Chondrocyte (in vitro differentiated cells): ENCODE data around the gene ERC1. TPM values are rescaled to one million over a fixed set of nuclear protein-coding genes. Genes with fewer than 3 reads are reported as not detected.

Experiments
- DNase-seq: peaks from one replicate; pipeline ENCODE4 v3.0.0; 2021; ENCODE audit warnings: mixed read lengths, low spot score
- H3K27ac Mint-ChIP-seq: one replicate; pipeline ENCODE4 v1.8.0; 2021; ENCODE audit warnings: mild to moderate bottlenecking, moderate library complexity, mixed read lengths; ENCODE audit not compliant: unreplicated experiment
- H3K27me3 Mint-ChIP-seq: 2 replicates; pipeline ENCODE4 v1.8.0; 2021; ENCODE audit warnings: low read depth, mixed read lengths
- H3K36me3 Mint-ChIP-seq: 2 replicates; pipeline ENCODE4 v1.8.0; 2021; ENCODE audit warnings: low read depth, mixed read lengths
- H3K4me1 Mint-ChIP-seq: 2 replicates; pipeline ENCODE4 v1.8.0; 2021; ENCODE audit warnings: low read depth, mild to moderate bottlenecking, mixed read lengths
- H3K4me3 Mint-ChIP-seq: one replicate; pipeline ENCODE4 v1.8.0; 2021; ENCODE audit warnings: mild to moderate bottlenecking, moderate library complexity, mixed read lengths; ENCODE audit not compliant: unreplicated experiment
- H3K9me3 Mint-ChIP-seq: 2 replicates; pipeline ENCODE4 v1.8.0; 2021; ENCODE audit warnings: low read depth, mixed read lengths
- total RNA-seq: library from RNA; stranded (reverse); gene quantifications from 3 replicates; pipeline ENCODE4 v1.2.1, GENCODE V29; 2021
- TF ChIP-seq, protein P1 (sequence below): fragments of 200-600 bp; sonication (generic); IDR thresholded peaks from 2 replicates; pipeline ENCODE4 v1.5.0; 2021; ENCODE audit warnings: antibody characterized with exemption, mild to moderate bottlenecking, moderate library complexity

The ERC1 gene
- total RNA-seq, 1 donor from 2014 or later, result 79.3 TPM

DNA sequence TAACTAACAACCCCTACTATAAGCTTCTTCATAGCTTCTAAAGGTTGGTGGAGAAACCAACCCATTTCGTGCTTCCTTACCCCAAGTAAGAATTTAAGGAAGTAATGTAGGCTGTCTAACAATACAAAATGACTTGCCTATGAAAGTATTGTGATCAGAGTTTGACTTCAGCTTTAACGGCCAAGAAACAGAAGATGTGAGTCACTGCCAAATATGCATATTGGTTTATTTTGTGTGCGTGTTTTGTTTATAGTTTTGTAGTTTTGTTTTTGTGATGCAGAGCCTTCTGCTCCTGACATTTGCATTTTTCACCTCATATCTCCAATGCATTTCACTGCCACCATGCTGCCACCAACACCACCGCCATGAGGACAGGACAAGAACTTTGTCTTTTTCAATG, 457.3 kb downstream of the ERC1 start:
- Mint-ChIP-seq H3K4me1 (peaks cover 29% of the 10 kb centered on the region), H3K9me3 (peaks cover 3% of the 10 kb centered on the region), H3K36me3 (peaks cover 3% of the 10 kb centered on the region), H3K4me3 (no peak overlapping the region), H3K27me3 (no peaks in the 10 kb centered on the region), H3K27ac (no peak overlapping the region)
- TF ChIP-seq, protein P1, sequence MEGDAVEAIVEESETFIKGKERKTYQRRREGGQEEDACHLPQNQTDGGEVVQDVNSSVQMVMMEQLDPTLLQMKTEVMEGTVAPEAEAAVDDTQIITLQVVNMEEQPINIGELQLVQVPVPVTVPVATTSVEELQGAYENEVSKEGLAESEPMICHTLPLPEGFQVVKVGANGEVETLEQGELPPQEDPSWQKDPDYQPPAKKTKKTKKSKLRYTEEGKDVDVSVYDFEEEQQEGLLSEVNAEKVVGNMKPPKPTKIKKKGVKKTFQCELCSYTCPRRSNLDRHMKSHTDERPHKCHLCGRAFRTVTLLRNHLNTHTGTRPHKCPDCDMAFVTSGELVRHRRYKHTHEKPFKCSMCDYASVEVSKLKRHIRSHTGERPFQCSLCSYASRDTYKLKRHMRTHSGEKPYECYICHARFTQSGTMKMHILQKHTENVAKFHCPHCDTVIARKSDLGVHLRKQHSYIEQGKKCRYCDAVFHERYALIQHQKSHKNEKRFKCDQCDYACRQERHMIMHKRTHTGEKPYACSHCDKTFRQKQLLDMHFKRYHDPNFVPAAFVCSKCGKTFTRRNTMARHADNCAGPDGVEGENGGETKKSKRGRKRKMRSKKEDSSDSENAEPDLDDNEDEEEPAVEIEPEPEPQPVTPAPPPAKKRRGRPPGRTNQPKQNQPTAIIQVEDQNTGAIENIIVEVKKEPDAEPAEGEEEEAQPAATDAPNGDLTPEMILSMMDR, result no peak
- DNase-seq, result no peak

DNA sequence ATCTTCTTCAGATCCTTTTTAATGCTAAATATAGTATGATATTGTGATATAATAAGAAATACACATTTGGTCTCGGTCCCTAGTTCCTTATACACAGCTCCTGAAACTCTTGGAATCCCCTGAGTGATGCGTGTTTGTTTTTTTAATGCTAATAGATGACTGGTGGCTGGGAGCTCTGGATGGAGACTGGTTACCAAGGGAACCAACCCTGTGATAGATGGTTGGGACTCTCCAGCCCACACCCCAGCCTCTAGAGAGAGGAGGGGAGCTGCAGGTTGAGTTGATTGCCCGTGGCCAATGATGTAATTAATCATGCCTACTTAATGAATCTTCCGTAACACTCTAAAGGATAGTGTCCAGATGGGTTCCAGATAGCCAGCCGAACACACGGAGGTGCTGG, 462.8 kb downstream of the ERC1 start:
- Mint-ChIP-seq H3K27me3 (no peaks in the 10 kb centered on the region), H3K4me3 (no peak overlapping the region), H3K36me3 (peaks cover 5% of the 10 kb centered on the region), H3K9me3 (peaks cover 3% of the 10 kb centered on the region), H3K27ac (peak overlapping the region; percentile 36), H3K4me1 (peaks cover 12% of the 10 kb centered on the region)
- no peak for DNase-seq
- TF ChIP-seq, protein P1, result no peak

DNA sequence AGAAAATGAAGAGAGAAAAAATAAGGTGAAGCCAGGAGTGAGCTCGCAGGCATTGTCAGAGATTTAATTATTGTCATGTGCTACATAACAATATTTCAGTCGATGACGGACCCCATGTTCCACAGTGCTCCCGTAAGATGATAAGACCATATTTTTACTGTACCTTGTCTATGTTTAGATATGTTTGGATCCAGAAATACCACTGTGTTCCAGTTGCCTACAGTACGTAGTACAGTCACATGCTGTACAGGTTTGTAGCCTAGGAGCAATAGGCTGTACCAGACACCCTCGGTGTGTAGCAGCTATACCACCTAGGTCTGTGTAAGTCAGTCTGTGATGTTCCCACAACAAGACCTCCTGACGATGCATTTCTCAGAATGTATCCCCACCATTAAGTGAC, 465.9 kb downstream of the ERC1 start:
- H3K27ac Mint-ChIP-seq, result no peak overlapping the region
- H3K4me1 Mint-ChIP-seq, result peaks cover 20% of the 10 kb centered on the region
- H3K36me3 Mint-ChIP-seq, result peaks cover 8% of the 10 kb centered on the region
- no peak overlapping the region for H3K4me3 Mint-ChIP-seq
- TF ChIP-seq, protein P1, result no peak
- no peaks in the 10 kb centered on the region for H3K27me3 Mint-ChIP-seq
- H3K9me3 Mint-ChIP-seq, result peaks cover 9% of the 10 kb centered on the region
- no peak for DNase-seq

DNA sequence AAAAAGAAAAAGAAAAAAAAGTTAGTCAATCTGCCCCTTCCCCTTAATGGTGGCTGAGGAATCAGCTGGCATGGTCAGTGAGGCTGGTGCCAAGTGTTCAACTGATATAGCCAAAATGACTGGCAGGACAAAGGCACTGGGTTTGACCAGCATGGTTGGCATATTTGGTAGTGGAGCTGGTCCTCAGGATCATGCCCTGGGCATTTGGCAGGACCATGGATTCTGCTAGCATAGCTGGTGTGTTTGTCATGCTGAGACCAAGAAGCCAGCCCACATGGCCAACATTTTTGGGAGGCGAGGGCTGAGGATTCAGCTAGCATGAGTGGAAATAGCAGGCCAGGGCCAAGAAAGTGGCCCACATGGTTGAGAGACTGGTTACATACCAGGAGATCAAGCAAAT, 466.9 kb downstream of the ERC1 start:
- Mint-ChIP-seq H3K4me1 (peaks cover 29% of the 10 kb centered on the region), H3K27me3 (no peaks in the 10 kb centered on the region), H3K4me3 (no peak overlapping the region), H3K9me3 (peaks cover 6% of the 10 kb centered on the region), H3K36me3 (peaks cover 4% of the 10 kb centered on the region), H3K27ac (no peak overlapping the region)
- no peak for DNase-seq
- TF ChIP-seq, protein P1, result no peak

DNA sequence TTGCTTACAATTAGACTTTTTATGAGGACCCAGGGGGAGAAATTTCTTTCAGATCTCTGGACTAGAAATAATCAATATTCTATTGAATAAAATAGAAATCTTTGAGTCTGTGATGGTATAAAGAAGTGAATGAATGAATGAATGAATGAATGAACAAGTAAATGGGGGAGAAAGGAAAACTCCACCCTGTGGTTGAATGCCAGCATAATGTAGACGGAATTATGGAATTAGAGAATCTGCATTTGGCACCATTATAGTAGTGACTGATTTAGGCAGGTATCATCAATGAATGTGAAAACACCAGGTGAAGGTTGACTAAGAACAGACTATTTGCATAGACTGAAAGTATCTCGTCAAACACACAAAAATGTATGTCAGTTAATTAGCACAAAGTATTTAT, 468.3 kb downstream of the ERC1 start:
- Mint-ChIP-seq H3K9me3 (peaks cover 6% of the 10 kb centered on the region), H3K4me3 (no peak overlapping the region), H3K36me3 (peaks cover 4% of the 10 kb centered on the region), H3K4me1 (peaks cover 37% of the 10 kb centered on the region), H3K27ac (no peak overlapping the region), H3K27me3 (no peaks in the 10 kb centered on the region)
- DNase-seq, result no peak
- TF ChIP-seq, protein P1, result no peak
